GM19240 (cell line): ENCODE results near the gene SPPL2C.

ENCODE experiments used
- DNase-seq: peaks from one replicate; pipeline ENCODE4 v3.0.0; 2011; ENCODE audit warnings: low spot score; ENCODE audit not compliant: insufficient read length

The SPPL2C gene

GRCh38 chr17:45876539-45876938 lies 31.9 kb downstream of the SPPL2C start:
- DNase-seq, result no peak

GRCh38 chr17:45877467-45877866 lies 32.8 kb downstream of the SPPL2C start:
- DNase-seq, result no peak

- no peak for DNase-seq
These were observed 38.4 kb downstream of the SPPL2C start for GRCh38 chr17:45883063-45883462.

GRCh38 chr17:45886852-45887251 lies 42.2 kb downstream of the SPPL2C start:
- no peak for DNase-seq

GRCh38 chr17:45888392-45888791 lies 43.7 kb downstream of the SPPL2C start:
- no peak for DNase-seq

GRCh38 chr17:45889579-45889978 lies 44.9 kb downstream of the SPPL2C start:
- DNase-seq, result no peak

GRCh38 chr17:45893725-45894021 lies 49.0 kb downstream of the SPPL2C start:
- DNase-seq, result no peak

GRCh38 chr17:45894022-45894784 lies 49.5 kb downstream of the SPPL2C start, which contains the start of gene MAPT:
Gene MAPT, plus strand, starts transcription at chr17:45894554. Its CDS starts 67,784 bp downstream, at chr17:45962338.
- peak; percentile 81 for DNase-seq

- no peak for DNase-seq
These were observed 50.8 kb downstream of the SPPL2C start for GRCh38 chr17:45895304-45895968.

GRCh38 chr17:45895969-45896785 lies 51.5 kb downstream of the SPPL2C start:
- DNase-seq, result no peak
